GM12878 (cell line): ENCODE results near the gene NIN. TPM values are rescaled to one million over a fixed set of nuclear protein-coding genes. Genes with fewer than 3 reads are reported as not detected.

Source experiments
- ASH2L ChIP-seq: fragments of 300-600, 200-600 bp; sonication (generic); IDR thresholded peaks from 2 replicates; pipeline ENCODE4 v1.6.1; 2017; ENCODE audit warnings: low read depth, mild to moderate bottlenecking, borderline replicate concordance
- BRCA1 ChIP-seq: IDR thresholded peaks from 2 replicates; pipeline ENCODE4 v1.6.1; 2011; ENCODE audit warnings: low read depth, low read length, improper control_type of control experiment
- CEBPZ ChIP-seq: fragments of 150-350 bp; IDR thresholded peaks from 2 replicates; pipeline ENCODE4 v1.6.1; 2016; ENCODE audit warnings: low read depth, low read length
- CTCF ChIP-seq, 3 experiments: IDR thresholded peaks in 2 of 3; conservative IDR thresholded peaks in 1 of 3; 2 replicates each; pipeline ENCODE4 v1.5.1; 2011; ENCODE audit warnings: low read depth in 3 of 3, low read length in 3 of 3, mild to moderate bottlenecking in 3 of 3, control low read depth in 2 of 3, moderate library complexity in 2 of 3, inconsistent platforms in 1 of 3, mixed read lengths in 1 of 3; ENCODE audit not compliant: control insufficient read depth in 2 of 3, insufficient read depth in 1 of 3; ENCODE audit errors: extremely low read depth in 1 of 3
- DPF2 ChIP-seq: fragments of 450-650 bp; IDR thresholded peaks from 2 replicates; pipeline ENCODE4 v1.6.1; 2017; ENCODE audit warnings: mild to moderate bottlenecking
- ELK1 ChIP-seq: IDR thresholded peaks from 2 replicates; pipeline ENCODE4 v1.6.1; 2012; ENCODE audit warnings: low read depth, low read length, improper control_type of control experiment
- EZH2 ChIP-seq: IDR thresholded peaks from 2 replicates; pipeline ENCODE4 v1.6.1; 2012; ENCODE audit warnings: low read depth, mild to moderate bottlenecking, control low read depth, inconsistent platforms, low read length, borderline replicate concordance; ENCODE audit not compliant: control insufficient read depth
- FOS ChIP-seq: IDR thresholded peaks from 3 replicates; pipeline ENCODE4 v1.6.1; 2011; ENCODE audit warnings: borderline replicate concordance; ENCODE audit not compliant: insufficient read length; ENCODE audit errors: extremely low read depth
- HDGF ChIP-seq: fragments of 450-650 bp; IDR thresholded peaks from 2 replicates; pipeline ENCODE4 v1.6.1; 2016; ENCODE audit warnings: antibody characterized with exemption
- IKZF1 ChIP-seq: fragments of 450-650 bp; conservative IDR thresholded peaks from 2 replicates; pipeline ENCODE4 v1.6.1; 2017; ENCODE audit warnings: antibody characterized with exemption, mild to moderate bottlenecking
- IKZF2 ChIP-seq, 2 experiments: fragments of 450-650 bp; IDR thresholded peaks; 2 replicates each; pipeline ENCODE4 v1.6.1; 2017; ENCODE audit warnings: mild to moderate bottlenecking in 2 of 2, moderate library complexity in 2 of 2
- KDM1A ChIP-seq: fragments of 200-600 bp; sonication (generic); IDR thresholded peaks from 2 replicates; pipeline ENCODE4 v1.6.1; 2016; ENCODE audit warnings: borderline replicate concordance
- NR2C1 ChIP-seq: fragments of 450-650 bp; IDR thresholded peaks from 2 replicates; pipeline ENCODE4 v1.6.1; 2017; ENCODE audit warnings: antibody characterized with exemption, mild to moderate bottlenecking, moderate library complexity
- PML ChIP-seq: IDR thresholded peaks from 2 replicates; pipeline ENCODE4 v1.6.1; 2012; ENCODE audit warnings: low read length, inconsistent platforms
- STAT3 ChIP-seq: IDR thresholded peaks from 2 replicates; pipeline ENCODE4 v1.6.1; 2011; ENCODE audit warnings: low read depth, low read length, improper control_type of control experiment
- SUPT20H ChIP-seq: IDR thresholded peaks from 2 replicates; pipeline ENCODE4 v1.6.1; 2011; ENCODE audit warnings: low read depth, mild to moderate bottlenecking, low read length, moderate library complexity, borderline replicate concordance; ENCODE audit not compliant: control insufficient read depth
- TCF12 ChIP-seq: IDR thresholded peaks from 2 replicates; pipeline ENCODE4 v1.6.1; 2011; ENCODE audit warnings: low read depth, mild to moderate bottlenecking, low read length
- ZBTB11 ChIP-seq: fragments of 450-650 bp; formaldehyde crosslinking; IDR thresholded peaks from 2 replicates; pipeline ENCODE4 v1.5.0; 2022; ENCODE audit warnings: mild to moderate bottlenecking, missing genetic modification characterization
- ZSCAN29 ChIP-seq: fragments of 450-650 bp; IDR thresholded peaks from 2 replicates; pipeline ENCODE4 v1.6.1; 2017; ENCODE audit warnings: mild to moderate bottlenecking, moderate library complexity
- polyA plus RNA-seq, 11 experiments: library from polyadenylated mRNA; depleted of rRNA in 4 of 11; unstranded in 6 of 11; stranded (reverse) in 5 of 11; fragments of >200 nt; fragmentation: Nextera tagmentation in 4 of 11; fragmentation: Illumina TruSeq in 1 of 11; extraction: Ambion mirVana in 4 of 11; extraction: Trizol in 1 of 11; gene quantifications; 1 replicate in 1 of 11; 2 replicates in 10 of 11; pipeline versions ENCODE4 v1.2.1 to v1.2.3, GENCODE V29; 2011 to 2016; ENCODE audit warnings: inconsistent platforms in 2 of 11, missing spikeins in 2 of 11, low read depth in 1 of 11
- total RNA-seq, 4 experiments: library from RNA; depleted of rRNA in 3 of 4; stranded (reverse); fragments of >200 nt in 3 of 4; fragmentation: Illumina TruSeq in 1 of 4; extraction: Trizol in 1 of 4; gene quantifications; 2 replicates each; pipeline versions ENCODE4 v1.2.1 to v1.2.3, GENCODE V29; 2013 to 2021

The NIN gene
- total and polyA plus RNA-seq, 10 of the 15 experiments (the other 5 are each of a cell fraction or from before 2014, with no cell fraction given), result 16.2 to 135 (median 70.3) TPM

GRCh38 chr14:50830932-50831725 lies at the start of gene NIN (continued):
- TF ChIP-seq CEBPZ, result no peak
- TF ChIP-seq KDM1A, result no peak
- TF ChIP-seq STAT3, result no peak
- no peak for TF ChIP-seq FOS
- TF ChIP-seq ASH2L, result no peak
- no peak for TF ChIP-seq NR2C1
- no peak for TF ChIP-seq ELK1
- no peak for TF ChIP-seq SUPT20H
- no peak for TF ChIP-seq EZH2
- TF ChIP-seq IKZF1, result peak; percentile 82
- no peak for TF ChIP-seq TCF12
- no peak for TF ChIP-seq CTCF (IDR thresholded peaks at IDR 0.05 in 2 of 3, conservative IDR thresholded peaks at IDR 0.05 in 1 of 3; ENCODE audit: control insufficient read depth in 2 of 3, extremely low read depth in 1 of 3, insufficient read depth in 1 of 3, low read depth in 3 of 3, low read length in 3 of 3)
- no peak for TF ChIP-seq HDGF
- no peak for TF ChIP-seq ZBTB11
- TF ChIP-seq BRCA1, result no peak
- peak; percentile 41 to 66; a peak in 3 of 4 replicates for TF ChIP-seq IKZF2 (IDR thresholded peaks at IDR 0.05)
- peak; percentile 81 for TF ChIP-seq DPF2
- no peak; the same call in 1 of the 2 replicates for TF ChIP-seq PML
- TF ChIP-seq ZSCAN29, result peak; percentile 92
